HG03108 (cell line): Measurements from ENCODE around the gene CLTCL1.

ENCODE experiments used
- ATAC-seq: cut with Tn5 transposase; IDR thresholded peaks from one replicate; pipeline ENCODE4 v1.9.1; 2021; ENCODE audit warnings: moderate library complexity; ENCODE audit not compliant: unreplicated experiment

CLTCL1 gene

DNA sequence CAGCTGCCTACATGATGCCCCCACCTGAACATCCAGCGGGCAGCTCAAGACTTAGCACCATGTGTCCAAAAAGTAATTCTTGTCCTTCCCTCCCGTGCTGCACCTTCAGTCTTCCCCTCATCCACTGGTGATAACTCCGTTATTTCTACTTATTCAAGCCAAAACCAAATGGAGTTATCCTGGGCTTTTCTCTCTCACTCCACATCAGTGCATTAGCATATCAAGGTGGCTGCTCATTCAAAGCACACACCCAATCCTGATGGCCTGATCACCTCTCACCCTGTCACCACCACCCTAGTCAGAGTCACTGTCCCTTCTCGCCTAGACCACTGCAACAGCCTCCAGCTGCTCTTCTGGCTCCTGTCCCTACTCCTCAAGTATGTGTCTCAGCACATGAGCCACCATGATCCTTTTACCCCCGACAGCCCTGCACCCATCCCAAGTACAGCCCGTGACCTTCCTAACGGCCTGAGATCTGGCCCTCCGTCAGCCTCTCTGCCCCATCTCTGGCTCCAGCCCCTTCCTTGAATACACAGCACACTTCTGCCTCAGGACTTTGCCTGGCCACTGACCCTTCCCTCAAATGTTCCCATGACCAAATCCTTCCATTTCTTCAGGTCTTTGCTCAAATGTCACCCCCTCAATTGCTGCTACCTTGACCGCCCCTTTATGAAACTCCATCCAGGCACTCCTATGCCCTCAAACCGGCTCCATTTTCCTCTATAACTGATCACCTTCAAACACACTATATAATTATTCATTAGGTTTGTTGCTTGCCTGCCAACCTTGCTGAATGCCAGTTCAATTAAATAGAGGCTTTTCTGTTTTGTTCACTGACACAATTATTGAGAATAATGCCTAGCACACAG, 93.3 kb downstream of the CLTCL1 start:
- ATAC-seq = no peak

DNA sequence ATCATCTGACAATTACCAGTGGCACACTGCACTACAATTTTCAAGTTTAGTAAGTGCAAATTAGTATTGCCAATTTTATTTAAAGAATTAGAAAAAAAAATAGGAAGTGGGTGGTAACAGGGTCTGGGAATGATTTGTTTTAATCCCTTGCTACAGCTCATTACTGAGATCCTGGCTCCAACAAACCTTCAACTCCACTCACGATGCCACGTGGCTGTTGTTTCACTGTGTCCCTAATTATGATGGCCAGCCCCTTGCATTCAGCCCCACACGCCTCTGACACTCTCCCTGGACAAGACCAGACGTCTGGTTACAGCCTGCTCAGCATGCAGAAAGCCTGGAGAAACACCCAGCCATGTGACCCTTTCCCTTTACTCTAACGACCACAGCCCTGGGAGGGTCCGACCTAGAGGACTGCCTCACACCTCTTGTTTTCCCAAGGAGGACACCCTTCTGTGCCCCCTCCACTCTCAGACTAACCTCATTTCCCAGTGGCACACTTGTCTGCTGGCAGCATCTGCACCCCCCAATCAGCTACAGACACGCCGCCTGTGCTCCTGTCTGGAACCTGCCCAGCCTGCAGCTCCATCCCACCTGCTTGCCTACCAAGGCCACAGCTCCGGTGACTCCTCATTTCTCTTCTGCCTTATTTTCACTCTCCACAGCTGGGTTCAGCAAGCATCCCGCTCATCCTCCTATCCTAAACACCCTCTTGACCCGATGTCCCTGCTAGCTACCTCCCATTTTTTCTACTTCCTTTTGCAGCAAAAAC, 94.5 kb downstream of the CLTCL1 start:
- ATAC-seq = no peak

DNA sequence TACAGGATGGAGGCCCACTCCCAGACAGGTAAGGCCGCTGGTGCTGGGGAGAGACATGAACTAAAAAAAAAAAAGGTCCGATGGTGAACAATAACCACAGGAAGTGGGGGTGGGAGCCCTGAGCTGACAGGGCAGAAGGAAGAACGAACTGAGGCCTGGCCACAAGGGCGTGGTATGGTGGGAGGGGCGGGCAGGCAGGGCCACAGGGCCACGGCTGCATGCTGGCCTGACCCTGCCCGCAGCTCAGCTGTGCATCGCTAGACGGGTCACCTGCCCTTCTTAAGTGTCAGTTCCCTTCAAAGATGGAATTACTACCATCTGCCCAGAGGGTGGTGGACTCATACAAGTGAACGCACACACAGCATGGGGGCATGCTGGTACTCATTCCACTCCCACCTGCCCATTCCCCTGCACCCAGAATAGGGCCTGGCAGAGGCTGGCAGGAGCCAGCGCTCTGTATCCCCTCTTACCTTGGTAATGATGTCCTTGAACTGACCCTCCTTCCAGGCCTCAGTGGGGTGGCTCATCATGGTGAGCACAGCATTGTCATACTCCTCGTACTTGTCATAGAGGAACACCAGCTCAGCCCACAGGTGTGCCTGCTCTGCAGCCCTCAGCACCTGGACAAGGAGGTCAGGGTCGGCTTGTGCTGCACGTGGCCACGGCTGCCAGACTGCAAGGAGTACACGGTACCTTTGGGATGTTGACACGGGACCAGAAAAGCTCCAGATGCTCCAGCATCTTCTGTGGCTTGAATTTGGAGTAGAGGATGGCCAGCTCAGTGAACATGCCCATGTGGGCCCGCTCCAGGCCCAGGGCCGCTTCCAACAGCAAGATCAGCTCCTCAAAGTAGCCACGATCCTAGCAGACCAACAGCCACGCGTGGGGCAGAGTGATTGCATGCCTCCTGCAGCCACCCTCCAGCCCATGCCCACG, 95.5 kb downstream of the CLTCL1 start:
- ATAC-seq = no peak

DNA sequence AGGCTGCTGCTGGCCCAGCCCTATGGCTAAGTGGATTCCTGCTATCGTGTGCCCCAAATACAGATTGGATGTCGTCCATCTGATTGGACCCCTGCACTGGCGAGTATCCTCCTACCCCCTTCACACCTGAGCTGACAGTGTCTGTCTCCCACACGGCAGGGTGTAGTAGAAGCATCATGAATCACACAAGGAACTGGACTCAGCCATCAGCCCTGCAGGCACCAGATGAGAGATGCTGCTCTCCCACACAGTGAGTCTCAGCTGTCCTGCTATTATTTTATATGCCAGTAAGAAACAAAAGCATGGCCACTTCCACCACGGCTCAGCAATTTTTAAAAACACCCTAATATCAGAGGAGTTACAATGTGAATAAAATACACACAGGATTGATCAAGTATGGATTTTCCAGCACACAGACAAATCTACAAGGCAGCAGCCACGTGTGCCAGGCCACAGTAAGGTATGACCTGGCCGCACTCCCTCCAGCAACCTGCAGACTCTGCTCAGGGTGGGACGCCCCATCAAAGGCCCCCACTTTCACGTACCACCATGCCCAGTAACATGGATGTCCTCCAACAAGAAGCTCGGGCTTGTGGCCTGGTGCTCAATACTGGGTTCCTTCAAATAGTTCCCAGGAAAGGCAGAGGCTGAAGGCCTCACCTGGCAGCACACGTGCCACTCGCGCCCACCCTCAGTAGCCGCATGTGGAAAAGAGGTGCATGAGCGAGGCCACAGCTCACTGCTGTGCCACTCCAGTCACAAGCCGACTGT, 96.6 kb downstream of the CLTCL1 start:
- ATAC-seq = no peak

DNA sequence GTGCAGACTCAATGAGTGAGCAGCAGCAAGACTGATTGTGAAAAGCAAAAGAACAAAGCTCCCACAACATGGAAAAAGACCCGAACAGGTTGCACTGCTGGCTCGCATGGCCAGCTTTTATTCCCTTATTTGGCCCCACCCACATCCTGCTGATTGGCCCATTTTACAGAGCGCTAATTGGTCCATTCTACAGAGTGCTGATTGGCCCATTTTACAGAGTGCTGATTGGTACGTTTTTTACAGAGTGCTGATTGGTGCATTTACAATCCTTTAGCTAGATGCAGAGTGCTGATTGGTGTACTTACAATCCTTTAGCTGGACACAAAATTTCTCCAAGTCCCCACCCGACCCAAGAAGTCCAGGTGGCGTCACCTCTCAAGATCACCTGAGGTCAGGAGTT, 97.6 kb downstream of the CLTCL1 start:
- ATAC-seq = no peak

DNA sequence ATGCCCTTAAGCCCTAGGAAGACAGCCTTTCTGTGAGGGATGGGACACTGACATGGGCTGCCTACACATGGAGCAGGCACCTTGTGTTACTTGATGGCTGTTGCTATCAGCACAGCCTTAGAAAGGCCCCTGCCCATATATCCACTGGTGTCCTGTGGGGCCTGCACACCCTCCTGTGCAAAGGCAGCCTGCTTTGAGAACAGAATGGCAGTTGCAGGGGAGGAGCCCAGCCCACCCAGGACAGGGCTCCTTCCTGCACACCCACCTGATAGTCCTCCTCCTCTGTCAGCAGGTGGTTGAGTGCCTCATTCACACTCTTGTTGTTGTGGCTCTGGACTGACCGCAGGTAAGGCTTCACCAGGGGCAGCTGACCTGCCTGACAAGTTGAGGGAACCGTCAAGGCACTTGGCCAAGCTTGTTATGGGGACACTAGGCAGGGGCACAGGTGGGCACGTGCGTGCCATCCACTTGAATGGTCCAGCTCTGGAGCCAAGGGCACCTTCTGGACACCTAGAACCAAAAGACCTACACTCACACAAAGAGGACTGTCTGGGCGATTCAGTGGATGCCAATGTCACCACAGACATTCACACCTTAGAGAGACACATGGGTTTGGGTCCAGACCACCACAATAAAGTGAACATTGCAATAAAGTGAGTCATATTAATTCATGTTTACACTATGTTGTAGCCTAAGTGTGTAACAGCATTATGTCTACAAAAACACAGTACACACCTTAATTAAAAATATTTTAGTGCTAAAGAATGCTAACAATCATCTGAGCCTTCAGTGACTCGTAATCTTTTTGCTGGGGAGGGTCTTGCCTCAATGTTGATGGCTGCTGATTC, 103.6 kb downstream of the CLTCL1 start:
- no peak for ATAC-seq

DNA sequence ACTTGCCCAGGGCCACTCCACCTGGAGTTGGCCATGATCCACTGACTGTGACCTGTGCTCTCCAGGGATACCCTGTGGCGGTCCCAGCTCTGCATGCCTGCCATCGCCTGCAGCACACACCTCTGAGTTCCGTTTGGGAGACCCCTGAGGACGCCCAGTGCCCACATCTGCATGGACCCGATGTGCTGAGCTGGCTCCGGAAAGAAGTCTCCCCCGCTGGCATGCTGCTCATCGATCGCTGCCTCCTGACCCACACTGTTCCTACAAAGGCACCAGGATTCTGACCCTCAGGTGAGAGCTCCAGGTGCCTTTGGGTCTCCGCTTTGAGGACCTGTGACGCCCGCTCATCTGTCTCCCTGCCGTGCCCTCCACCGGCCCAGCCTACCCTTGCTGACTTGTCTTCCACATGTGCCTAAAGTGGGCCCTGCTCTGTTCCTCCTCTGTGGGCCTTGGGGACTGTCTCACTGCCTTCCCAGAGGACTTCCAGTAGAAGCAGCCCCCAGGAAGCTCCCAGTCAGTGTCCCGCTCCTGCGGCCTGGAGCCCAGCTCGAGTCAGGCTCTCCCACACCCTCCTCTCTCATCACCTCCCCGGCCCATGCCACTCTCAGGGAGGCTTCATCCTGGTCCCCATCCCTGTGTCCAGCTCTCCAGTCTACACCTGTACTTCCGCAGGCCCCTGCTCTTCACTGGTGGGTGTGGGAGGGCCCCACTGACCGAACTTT, 107.1 kb downstream of the CLTCL1 start:
- no peak for ATAC-seq

DNA sequence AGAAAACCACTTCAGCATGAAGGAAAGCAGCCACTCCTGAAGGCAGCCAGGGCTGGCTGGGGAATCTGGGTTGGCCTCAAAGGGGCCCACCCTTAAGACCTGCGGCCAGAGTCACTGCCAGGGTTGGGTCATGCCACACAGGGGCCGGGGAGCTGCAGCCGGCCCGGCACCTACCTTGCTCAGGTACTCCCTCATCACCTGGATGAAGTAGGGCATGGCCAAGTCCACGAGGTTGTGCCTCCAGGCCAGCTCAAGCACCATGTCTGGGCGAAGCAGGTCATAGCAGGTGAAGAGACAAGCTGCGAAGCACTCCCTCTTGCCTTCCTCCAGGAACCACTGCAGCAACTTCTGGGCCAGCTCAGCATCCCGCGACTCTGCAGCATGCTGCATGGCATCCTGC, 108.3 kb downstream of the CLTCL1 start:
- no peak for ATAC-seq

DNA sequence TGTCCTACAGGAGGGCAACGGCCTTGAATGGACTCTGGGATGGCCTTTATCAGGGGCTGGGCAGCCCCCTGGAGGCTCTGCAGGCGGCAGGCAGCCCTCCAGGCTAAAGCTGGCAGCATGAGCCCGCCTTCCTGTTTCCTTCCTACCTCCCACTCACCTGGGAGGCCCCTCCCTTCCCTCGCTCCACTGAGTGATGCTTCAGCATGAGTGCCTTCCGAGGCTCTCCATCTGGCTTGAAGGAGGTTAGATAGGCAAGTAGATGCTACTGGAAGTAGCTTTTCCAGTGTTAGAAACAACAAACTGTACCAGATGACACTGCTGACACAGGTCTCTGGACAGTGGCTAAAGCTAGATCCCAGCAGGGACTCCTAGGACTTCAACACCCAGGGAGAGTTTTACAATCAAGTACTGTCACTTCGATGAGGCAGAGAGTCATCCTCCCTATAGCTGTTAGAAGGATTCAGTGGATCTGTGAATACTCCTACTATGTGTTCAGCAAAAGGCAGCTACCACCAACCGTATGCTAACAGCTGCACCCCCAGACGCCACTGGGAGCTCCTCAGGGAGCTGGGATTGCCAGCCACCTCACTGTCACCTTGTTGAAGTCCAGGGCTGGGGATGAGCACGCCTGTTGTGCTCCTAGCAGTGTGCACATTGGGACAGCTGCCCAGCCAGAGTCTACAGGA, 108.9 kb downstream of the CLTCL1 start:
- ATAC-seq = no peak

DNA sequence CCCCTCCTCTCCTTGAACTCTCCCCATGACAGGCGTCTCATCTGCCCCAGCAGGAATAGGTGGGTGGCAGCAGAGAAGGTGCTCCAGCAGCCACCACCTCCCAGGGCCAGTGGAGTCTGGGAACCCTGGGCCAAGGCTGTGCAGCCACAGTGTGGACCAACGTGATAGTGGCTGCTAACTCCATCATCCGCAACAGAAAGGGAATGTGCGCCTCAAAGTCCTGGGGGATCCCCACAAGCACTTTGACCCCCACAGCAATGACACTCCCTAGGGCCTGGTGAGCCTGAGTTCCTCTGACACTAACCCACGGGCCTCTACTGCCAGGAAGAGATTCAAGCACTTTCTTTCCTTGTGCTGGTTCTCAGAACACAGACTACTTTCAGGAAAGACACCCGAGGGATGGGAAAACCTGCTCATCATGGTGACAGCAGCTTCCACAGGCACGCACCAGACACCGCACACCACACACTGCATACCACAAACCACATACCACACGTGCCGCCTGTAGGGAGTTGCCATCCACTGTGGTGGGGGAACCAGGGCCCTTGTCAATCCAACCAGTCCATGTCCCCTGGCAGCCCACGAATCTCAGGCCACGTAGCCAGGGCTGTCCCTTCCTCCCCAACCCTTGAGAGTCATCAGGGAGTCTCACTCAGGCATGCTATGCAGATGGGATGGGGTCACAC, 109.6 kb downstream of the CLTCL1 start:
- ATAC-seq = no peak

DNA sequence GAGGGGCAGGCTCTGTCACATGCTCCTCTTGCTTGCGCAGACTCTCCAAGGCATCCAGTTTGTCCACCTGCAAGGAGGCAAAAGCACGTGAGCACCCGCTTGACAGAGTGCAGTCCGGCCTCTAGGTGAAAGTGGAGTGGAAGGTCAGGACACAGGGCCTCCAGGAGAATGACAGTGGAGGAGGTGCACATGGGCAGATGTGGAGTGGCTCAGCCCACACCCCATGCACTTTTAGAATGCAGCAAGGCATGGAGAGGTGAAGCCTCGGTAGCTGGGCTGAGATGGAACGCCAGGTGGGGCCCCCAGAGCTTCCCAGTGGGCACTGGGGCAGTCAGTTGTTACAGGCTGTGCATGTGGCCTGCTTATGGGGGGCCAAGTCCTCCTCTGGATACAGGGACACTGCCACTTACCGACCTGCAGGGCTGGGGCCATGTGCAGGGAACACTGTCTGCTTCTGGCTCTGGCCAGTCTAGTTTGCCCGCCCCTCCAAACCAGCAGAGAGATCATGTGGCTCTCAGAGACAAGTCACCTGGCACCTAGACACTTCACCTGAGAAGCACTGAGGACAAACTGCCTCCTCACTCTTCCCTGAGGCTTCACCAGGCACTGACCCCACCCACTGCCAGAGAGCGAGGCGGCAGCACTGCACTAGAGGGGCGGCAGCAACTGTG, 110.6 kb downstream of the CLTCL1 start:
- no peak for ATAC-seq

DNA sequence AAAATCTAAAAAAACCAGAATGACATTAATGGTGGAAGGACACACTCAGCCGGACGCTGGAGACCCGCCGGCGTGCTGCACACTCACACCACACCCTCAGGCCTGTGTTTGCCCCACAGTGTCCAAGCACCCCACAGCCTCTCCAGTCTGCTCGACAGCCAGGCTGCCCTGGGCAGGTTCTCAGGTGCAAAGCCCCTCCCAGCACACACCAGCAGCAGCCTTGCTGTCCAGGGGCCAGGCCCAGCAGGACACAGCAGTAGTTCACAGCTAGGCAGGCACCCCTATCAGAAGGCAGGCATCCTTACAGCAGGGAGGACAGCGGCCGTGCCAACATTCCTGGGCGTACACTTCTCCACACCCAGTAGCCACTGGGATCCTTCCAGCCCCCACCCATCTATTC, 111.3 kb downstream of the CLTCL1 start:
- ATAC-seq = no peak

DNA sequence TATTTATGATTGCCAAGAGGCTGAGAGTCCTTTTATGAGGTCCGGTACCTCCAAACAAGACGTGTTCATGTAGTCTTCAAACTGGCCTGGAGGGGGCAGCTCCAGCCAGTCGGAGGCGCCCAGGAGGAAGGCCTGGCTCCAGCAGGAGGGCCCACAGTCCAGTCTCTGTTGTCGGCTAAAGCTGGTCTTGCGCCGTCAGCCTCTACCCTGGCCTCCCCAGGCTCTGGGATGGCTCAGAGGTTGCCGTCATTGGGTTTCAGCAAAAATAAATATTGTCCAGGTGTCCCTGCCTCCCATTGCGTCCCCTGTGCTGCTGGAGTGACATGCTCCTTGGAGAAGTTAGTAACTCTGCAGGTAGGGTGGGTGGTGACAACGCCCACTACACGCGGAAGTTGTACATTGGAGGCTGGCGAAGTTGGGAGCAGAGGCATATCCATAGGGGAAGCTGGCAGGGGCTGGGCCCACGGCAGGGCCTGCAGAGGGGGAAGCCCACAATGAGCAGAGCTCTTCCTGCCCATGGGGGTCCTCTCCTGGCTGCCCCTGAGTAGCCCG, 111.9 kb downstream of the CLTCL1 start:
- peak; percentile 25 for ATAC-seq

DNA sequence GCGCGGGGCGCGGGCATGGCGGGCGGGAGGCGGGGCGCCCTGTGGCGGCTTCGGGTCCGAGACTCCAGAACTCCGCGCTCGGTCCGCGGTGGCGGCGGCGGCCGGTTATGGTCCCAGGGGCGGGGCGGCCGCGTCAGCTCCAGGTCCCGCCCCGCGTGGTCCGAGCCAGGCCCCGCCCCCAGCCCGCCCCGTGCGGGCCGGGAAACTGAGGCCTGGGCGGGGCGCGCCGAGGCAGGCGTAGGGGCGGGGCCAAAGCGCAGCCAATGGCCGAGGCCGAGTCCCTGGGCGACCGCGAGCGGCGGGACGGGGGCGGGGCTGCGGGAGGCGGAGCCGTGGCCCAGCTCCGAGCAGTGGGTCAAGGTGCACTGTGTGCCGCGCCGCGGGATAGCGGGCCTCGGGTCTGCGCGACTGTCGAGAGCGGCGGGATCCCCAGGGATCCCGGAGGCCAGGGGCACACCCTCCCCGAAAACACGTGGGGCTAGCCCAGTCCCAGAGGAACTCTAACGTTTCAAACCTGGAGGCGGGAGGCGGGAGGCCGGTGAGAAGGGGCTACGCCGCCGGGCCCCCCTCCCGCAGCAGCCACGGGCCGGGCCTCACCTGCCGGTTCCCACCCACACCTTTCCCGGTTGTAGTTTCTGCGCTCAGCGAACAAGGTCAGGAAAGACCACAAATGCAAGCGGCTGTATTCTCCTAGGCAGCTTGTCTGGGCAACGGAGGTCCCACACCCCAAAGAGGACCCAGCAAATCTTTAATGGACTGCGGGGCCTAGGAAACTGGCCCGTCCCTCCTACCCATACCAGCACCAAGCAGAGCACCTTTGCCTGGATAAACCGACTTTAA, 112.6 kb downstream of the CLTCL1 start, which contains the start of gene SLC25A1:
Gene SLC25A1 (minus strand): TSS at position 80 of the 840 bp plus-strand sequence. CDS start 63 bp downstream, at position 17.
- ATAC-seq = peak; percentile 58

DNA sequence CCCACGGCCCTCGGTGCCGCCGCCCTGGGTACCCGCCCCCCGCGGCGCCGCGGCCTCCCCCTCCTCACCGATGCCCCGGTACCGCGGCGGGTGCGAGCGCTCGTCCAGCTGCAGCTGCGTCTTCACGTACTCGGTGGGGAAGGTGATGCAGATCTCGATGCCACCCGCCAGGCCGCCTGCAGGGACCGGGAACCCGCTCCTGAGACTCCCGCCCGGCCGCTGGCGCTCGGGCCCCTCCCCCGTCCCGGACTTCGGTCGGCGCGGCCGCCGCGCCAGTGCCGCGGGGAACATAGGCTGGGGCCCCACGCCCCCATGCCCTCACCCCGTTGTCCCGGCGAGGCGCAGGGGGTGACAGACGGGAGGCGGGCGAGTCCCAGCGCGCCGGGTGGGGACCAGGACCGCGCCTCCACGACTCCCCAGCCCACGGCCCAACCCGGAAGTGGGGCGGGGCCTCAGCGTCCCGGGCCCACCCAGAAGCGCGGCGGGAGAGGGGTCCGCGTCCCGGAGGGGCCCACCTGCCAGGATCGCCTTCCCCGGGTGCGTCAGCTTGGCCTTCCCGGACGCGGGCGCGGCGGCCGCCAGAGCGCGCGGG, 113.4 kb downstream of the CLTCL1 start:
- peak; percentile 23 for ATAC-seq
